Panc1 (cell line): ENCODE data around the gene PHF2. TPM values are rescaled to one million over a fixed set of nuclear protein-coding genes. Genes with fewer than 3 reads are reported as not detected.

Source experiments
- ATAC-seq: fragments of 200-7000 bp; cut with Tn5 transposase; 2 replicates; pipeline ENCODE4 v1.9.1; 2020; ENCODE audit warnings: mild to moderate bottlenecking, moderate library complexity
- BruUV-seq: library from RNA; stranded (reverse); fragments of 400-500 nt; replicated peaks from 2 replicates; lab custom pipeline; 2021; lab: Mats Ljungman, UMichigan
- CTCF ChIA-PET: fragments of 300-600 bp; sonication (Branson Sonifier 250); formaldehyde crosslinking; loops from one replicate; lab custom pipeline; 2022; ENCODE audit warnings: antibody characterized with exemption; lab: Charles Lee
- POLR2A ChIA-PET: fragments of 300-600 bp; sonication (Branson Sonifier 250); formaldehyde crosslinking; loops from one replicate; lab custom pipeline; 2022; ENCODE audit warnings: antibody characterized with exemption; lab: Charles Lee
- DNase-seq: peaks from one replicate; pipeline ENCODE4 v3.0.0-alpha.2; 2010; ENCODE audit warnings: low read depth, low spot score
- H3K27ac ChIP-seq: 2 replicates; pipeline ENCODE4 v1.5.1; 2011; ENCODE audit warnings: mild to moderate bottlenecking, low read length, inconsistent platforms
- H3K27me3 ChIP-seq: fragments of 200-500 bp; sonication (Bioruptor generic); 2 replicates; pipeline ENCODE4 v1.6.0; 2014; ENCODE audit warnings: low read length, inconsistent platforms; ENCODE audit not compliant: control insufficient read depth, insufficient read depth
- H3K36me3 ChIP-seq: fragments of 200-500 bp; sonication (Bioruptor generic); 2 replicates; pipeline ENCODE4 v1.5.1; 2014; ENCODE audit warnings: inconsistent platforms, mild to moderate bottlenecking, low read length, moderate library complexity; ENCODE audit not compliant: control insufficient read depth, insufficient read depth
- H3K4me1 ChIP-seq: 2 replicates; pipeline ENCODE4 v1.5.1; 2011; ENCODE audit warnings: inconsistent platforms, mild to moderate bottlenecking, low read length, moderate library complexity; ENCODE audit not compliant: control insufficient read depth, insufficient read depth
- H3K4me3 ChIP-seq, 2 experiments: 2 replicates each; pipeline ENCODE4 v1.5.1; 2011 to 2012; ENCODE audit warnings: low read depth in 2 of 2, low read length in 2 of 2, mild to moderate bottlenecking in 2 of 2, inconsistent platforms in 1 of 2, moderate library complexity in 1 of 2
- H3K9me3 ChIP-seq: fragments of 200-500 bp; sonication (Bioruptor generic); 2 replicates; pipeline ENCODE4 v1.5.1; 2014; ENCODE audit warnings: low read depth, mild to moderate bottlenecking, inconsistent platforms, low read length, moderate library complexity; ENCODE audit not compliant: control insufficient read depth, insufficient read depth
- POLR2AphosphoS5 ChIP-seq: IDR thresholded peaks from 2 replicates; pipeline ENCODE4 v1.6.1; 2012; ENCODE audit warnings: mild to moderate bottlenecking, low read depth, low read length, moderate library complexity
- SIN3A ChIP-seq: IDR thresholded peaks from 2 replicates; pipeline ENCODE4 v1.6.1; 2012; ENCODE audit warnings: low read depth, mild to moderate bottlenecking, low read length, moderate library complexity, borderline replicate concordance; ENCODE audit not compliant: insufficient read depth
- TCF7L2 ChIP-seq: IDR thresholded peaks from 2 replicates; pipeline ENCODE4 v1.6.1; 2011; ENCODE audit warnings: mild to moderate bottlenecking, low read depth, low read length, inconsistent platforms
- in situ Hi-C: cut with HindIII; loops from 2 replicates; pipeline ENCODE4 v1.10.0; 2016; ENCODE audit warnings: low sequenced_read_pairs, low pct_unique_long_range_greater_than_20kb
- intact Hi-C: fragments of 100-400 bp; cut with micrococcal nuclease; formaldehyde crosslinking; loops from one replicate; pipeline ENCODE4 v1.10.0; 2022; ENCODE audit not compliant: unreplicated experiment
- total RNA-seq: library from RNA; stranded (reverse); gene quantifications from one replicate; pipeline ENCODE4 v1.2.1, GENCODE V29; 2021; ENCODE audit not compliant: unreplicated experiment
- TF ChIP-seq, protein P1 (sequence below): fragments of 450-650 bp; IDR thresholded peaks from 2 replicates; pipeline ENCODE4 v1.5.1; 2017; ENCODE audit warnings: mild to moderate bottlenecking
- TF ChIP-seq, protein P2 (sequence below), 2 experiments: IDR thresholded peaks; 2 replicates each; pipeline ENCODE4 v1.6.1; 2011 to 2012; ENCODE audit warnings: low read depth in 2 of 2, control low read depth in 1 of 2, low read length in 1 of 2, mild to moderate bottlenecking in 1 of 2, moderate library complexity in 1 of 2; ENCODE audit not compliant: insufficient read depth in 1 of 2

The PHF2 gene
- total RNA-seq, 1 experiment from 2014 or later: 16.6 TPM

DNA sequence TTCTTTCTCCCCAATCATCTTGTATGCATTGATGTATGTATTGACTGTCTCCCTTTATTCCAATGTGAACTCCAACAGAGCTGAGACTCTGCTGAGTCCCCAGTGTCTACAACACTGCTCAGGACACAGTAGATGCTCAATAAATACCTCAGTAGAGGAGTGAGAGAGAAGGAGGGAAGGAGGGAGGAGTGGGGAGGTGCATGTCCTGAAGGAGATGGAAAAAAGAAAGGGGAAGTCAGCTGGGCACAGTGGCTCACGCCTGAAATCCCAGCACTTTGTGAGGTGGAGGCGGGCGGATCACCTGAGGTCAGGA is 2.9 kb upstream of the PHF2 start:
- CTCF ChIA-PET: no interaction called here
- no TSS peak for BruUV-seq
- H3K4me3 ChIP-seq: no peak overlapping the region
- H3K4me1 ChIP-seq: peaks cover 8% of the 10 kb centered on the region
- ATAC-seq (no peak), DNase-seq (no peak)
- TF ChIP-seq SIN3A: no peak
- TF ChIP-seq, protein P1, sequence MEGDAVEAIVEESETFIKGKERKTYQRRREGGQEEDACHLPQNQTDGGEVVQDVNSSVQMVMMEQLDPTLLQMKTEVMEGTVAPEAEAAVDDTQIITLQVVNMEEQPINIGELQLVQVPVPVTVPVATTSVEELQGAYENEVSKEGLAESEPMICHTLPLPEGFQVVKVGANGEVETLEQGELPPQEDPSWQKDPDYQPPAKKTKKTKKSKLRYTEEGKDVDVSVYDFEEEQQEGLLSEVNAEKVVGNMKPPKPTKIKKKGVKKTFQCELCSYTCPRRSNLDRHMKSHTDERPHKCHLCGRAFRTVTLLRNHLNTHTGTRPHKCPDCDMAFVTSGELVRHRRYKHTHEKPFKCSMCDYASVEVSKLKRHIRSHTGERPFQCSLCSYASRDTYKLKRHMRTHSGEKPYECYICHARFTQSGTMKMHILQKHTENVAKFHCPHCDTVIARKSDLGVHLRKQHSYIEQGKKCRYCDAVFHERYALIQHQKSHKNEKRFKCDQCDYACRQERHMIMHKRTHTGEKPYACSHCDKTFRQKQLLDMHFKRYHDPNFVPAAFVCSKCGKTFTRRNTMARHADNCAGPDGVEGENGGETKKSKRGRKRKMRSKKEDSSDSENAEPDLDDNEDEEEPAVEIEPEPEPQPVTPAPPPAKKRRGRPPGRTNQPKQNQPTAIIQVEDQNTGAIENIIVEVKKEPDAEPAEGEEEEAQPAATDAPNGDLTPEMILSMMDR: no peak
- no peak for TF ChIP-seq POLR2AphosphoS5
- TF ChIP-seq, protein P2, sequence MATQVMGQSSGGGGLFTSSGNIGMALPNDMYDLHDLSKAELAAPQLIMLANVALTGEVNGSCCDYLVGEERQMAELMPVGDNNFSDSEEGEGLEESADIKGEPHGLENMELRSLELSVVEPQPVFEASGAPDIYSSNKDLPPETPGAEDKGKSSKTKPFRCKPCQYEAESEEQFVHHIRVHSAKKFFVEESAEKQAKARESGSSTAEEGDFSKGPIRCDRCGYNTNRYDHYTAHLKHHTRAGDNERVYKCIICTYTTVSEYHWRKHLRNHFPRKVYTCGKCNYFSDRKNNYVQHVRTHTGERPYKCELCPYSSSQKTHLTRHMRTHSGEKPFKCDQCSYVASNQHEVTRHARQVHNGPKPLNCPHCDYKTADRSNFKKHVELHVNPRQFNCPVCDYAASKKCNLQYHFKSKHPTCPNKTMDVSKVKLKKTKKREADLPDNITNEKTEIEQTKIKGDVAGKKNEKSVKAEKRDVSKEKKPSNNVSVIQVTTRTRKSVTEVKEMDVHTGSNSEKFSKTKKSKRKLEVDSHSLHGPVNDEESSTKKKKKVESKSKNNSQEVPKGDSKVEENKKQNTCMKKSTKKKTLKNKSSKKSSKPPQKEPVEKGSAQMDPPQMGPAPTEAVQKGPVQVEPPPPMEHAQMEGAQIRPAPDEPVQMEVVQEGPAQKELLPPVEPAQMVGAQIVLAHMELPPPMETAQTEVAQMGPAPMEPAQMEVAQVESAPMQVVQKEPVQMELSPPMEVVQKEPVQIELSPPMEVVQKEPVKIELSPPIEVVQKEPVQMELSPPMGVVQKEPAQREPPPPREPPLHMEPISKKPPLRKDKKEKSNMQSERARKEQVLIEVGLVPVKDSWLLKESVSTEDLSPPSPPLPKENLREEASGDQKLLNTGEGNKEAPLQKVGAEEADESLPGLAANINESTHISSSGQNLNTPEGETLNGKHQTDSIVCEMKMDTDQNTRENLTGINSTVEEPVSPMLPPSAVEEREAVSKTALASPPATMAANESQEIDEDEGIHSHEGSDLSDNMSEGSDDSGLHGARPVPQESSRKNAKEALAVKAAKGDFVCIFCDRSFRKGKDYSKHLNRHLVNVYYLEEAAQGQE (IDR thresholded peaks at IDR 0.05; ENCODE audit: insufficient read depth in 1 of 2, low read depth in 2 of 2, low read length in 1 of 2): no peak
- TF ChIP-seq TCF7L2: no peak
- H3K9me3 ChIP-seq: no peaks in the 10 kb centered on the region
- H3K36me3 ChIP-seq: no peaks in the 10 kb centered on the region; the same call in 1 of the 2 replicates
- H3K27ac ChIP-seq: no peak overlapping the region
- H3K27me3 ChIP-seq: no peaks in the 10 kb centered on the region
- in situ Hi-C loops: no loop called here
- POLR2A ChIA-PET: no interaction called here
- intact Hi-C loops: no loop called here

DNA sequence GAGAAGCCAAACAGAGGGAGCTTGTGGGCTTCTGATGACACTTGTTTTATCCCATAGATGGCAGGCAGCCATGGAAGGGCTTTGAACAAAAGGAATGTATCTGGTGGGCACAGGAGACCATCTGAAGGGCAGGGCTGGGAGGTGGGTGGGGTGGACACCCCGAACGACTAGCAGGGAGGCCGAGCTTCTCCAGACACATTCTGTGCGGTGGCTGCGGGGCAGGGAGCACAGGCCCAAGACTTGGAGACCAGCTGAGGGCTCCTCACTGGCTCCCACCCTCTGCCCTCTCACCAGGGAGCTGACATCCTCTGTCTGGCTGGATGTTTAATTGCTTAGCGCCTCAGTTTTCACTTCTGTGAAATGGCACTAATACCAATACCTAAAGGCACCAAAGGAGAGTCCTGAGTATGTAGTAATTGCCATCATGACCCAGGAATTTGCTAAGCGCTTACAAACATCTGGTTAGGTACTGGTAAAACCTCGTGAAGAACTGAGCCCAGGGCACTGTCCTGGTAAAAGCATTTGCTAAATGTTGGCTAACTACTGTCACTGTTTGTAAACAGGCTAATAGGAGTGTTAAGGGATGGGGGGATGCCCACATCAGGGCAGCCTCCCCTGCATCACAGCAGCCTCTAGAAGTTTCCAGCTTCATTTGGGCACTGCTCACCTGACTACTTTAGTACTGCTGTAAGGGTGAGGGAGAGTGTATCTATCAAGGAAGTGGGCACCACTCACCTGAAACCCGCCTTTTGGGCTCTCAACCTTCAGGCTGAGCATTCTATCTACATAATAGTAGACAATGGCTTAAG is 2.1 kb upstream of the PHF2 start:
- Histone ChIP-seq H3K27me3 (no peaks in the 10 kb centered on the region), H3K27ac (no peak overlapping the region), H3K9me3 (no peaks in the 10 kb centered on the region), H3K36me3 (no peaks in the 10 kb centered on the region; the same call in 1 of the 2 replicates), H3K4me1 (peaks cover 10% of the 10 kb centered on the region), H3K4me3 (no peak overlapping the region)
- intact Hi-C loops: no loop called here
- ChIA-PET CTCF (interaction anchor here (0.7 kb wide), 1 partner anchor 525 kb away, joined by 3 read pairs; no protein-coding TSS in a partner anchor), POLR2A (interaction anchor here (0.5 kb wide), 1 partner anchor 250 kb away, joined by 16 read pairs; no protein-coding TSS in a partner anchor)
- no peak for DNase-seq
- in situ Hi-C loops: no loop called here
- BruUV-seq: no TSS peak
- TF ChIP-seq, protein P1: no peak
- no peak for TF ChIP-seq TCF7L2
- no peak for ATAC-seq
